NB4 (cell line): ENCODE results near the gene XRCC6.

Experiments
- CTCF ChIP-seq: IDR thresholded peaks from one replicate; pipeline ENCODE4 v1.5.1; 2012; ENCODE audit warnings: low read depth, low read length
- MAX ChIP-seq: IDR thresholded peaks from 2 replicates; pipeline ENCODE4 v1.6.1; 2011; ENCODE audit warnings: low read depth, low read length
- POLR2A ChIP-seq: IDR thresholded peaks from 2 replicates; pipeline ENCODE4 v1.6.1; 2011; ENCODE audit warnings: mild to moderate bottlenecking; ENCODE audit not compliant: insufficient read length; ENCODE audit errors: extremely low read depth

GRCh38 chr22:41690476-41690875 lies 69.4 kb downstream of the XRCC6 start:
- TF ChIP-seq CTCF (no peak), MAX (no peak), POLR2A (no peak)
